ENCODE results near the gene TMEM150B.

Gene TMEM150B

GRCh38 chr19:55325172-55325571 is at the start of gene TMEM150B:
TMEM150B (minus strand) TSS chr19:55325341; CDS start chr19:55321036, 4,305 bp downstream.
- Histone ChIP-seq H3K4me1 (ENCODE audit: insufficient read depth, low read length) (0 out of 2 replicates have a peak, but pooled peaks cover 2% of the 10 kb centered on the region), H3K9ac (ENCODE audit: low read depth, low read length) (no peak within 1 kb of the TSS), H3K36me3 (ENCODE audit: insufficient read depth, low read length) (no peaks in the 10 kb centered on the region), H3K9me3 (ENCODE audit: control insufficient read depth, insufficient read depth, low read length) (no peaks in the 10 kb centered on the region)

DNA sequence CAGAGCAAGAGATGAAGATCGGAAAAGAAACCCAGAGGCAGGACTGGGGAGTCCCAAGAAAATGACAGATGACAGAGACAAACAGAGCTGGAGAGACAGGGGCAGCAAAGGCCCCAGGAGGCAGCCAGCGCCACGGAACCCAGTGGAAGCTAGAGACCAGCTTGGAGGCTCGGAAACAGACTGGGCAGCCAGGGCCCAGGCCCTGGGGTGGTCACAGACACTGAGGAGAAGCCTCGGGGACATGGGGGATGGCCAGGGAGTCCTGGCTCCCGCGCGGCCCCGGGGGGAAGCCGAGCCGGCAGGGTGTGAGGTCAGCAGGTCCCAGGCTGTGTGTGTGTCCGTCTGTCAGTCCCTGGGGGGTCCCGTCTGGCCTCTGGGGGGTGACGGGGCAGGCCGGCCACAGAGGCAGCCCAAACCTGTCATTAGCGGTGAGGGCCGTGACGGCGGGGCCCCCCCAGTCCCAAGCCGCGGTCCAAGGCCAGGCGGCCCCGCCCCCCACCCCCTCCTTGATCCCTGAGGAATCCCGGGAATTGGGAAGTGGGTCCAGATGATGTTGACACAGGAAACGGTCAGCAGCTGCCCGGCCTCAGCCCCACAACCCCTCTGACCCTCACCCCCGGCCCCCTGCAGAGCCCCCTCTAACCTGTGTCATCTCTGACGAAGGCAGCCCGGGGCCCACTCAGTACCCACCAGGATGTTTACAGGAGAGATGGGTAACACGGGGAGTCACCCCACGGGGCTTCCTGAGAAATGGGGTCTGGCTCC is 49.0 kb upstream of the TMEM150B start:
- Histone ChIP-seq H3K9ac (ENCODE audit: low read depth, low read length) (peak overlapping the region; percentile 35; the same call in 1 of the 2 replicates), H3K36me3 (ENCODE audit: insufficient read depth, low read length) (no peaks in the 10 kb centered on the region), H3K4me1 (ENCODE audit: insufficient read depth, low read length) (peaks cover 43% of the 10 kb centered on the region), H3K9me3 (ENCODE audit: control insufficient read depth, insufficient read depth, low read length) (no peaks in the 10 kb centered on the region)

DNA sequence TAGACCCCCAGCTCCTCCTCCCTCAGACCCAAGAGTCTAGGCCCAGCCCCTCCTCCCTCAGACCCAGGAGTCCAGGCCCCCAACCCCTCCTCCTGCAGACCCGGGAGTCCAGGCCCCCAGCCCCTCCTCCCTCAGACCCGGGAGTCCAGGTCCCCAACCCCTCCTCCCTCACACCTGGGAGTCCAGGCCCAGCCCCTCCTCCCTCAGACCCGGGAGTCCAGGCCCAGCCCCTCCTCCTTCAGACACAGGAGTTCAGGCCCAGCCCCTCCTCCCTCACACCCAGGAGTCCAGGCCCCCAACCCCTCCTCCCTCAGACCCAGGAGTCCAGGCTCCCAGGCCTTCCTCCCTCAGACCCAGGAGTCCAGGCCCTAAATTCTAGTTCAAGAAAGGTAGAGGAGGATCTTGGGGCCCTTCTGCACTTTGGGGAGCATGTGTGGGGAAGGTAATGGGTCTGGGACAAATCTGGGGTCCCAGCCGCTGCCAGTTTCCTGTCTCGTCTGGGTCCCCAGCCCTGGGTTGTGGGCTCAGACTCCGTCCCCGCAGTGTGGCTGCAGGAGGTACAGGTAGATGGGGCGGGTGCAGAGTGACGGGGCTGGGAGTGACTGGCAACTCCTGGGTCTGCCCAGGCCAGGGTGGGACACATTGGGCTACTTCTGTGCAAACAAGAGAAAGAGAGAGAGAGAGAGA is 48.3 kb upstream of the TMEM150B start:
- Histone ChIP-seq H3K4me1 (ENCODE audit: insufficient read depth, low read length) (peaks cover 42% of the 10 kb centered on the region), H3K36me3 (ENCODE audit: insufficient read depth, low read length) (no peaks in the 10 kb centered on the region), H3K9me3 (ENCODE audit: control insufficient read depth, insufficient read depth, low read length) (no peaks in the 10 kb centered on the region), H3K9ac (ENCODE audit: low read depth, low read length) (peak overlapping the region; percentile 35; the same call in 1 of the 2 replicates)

- no peaks in the 10 kb centered on the region for H3K9me3 ChIP-seq (ENCODE audit: control insufficient read depth, insufficient read depth, low read length)
- peaks cover 38% of the 10 kb centered on the region for H3K4me1 ChIP-seq (ENCODE audit: insufficient read depth, low read length)
- H3K9ac ChIP-seq (ENCODE audit: low read depth, low read length), result peak overlapping the region; percentile 25
- H3K36me3 ChIP-seq (ENCODE audit: insufficient read depth, low read length), result no peaks in the 10 kb centered on the region
Observed at GRCh38 chr19:55372316-55373081, 47.4 kb upstream of the TMEM150B start.

DNA sequence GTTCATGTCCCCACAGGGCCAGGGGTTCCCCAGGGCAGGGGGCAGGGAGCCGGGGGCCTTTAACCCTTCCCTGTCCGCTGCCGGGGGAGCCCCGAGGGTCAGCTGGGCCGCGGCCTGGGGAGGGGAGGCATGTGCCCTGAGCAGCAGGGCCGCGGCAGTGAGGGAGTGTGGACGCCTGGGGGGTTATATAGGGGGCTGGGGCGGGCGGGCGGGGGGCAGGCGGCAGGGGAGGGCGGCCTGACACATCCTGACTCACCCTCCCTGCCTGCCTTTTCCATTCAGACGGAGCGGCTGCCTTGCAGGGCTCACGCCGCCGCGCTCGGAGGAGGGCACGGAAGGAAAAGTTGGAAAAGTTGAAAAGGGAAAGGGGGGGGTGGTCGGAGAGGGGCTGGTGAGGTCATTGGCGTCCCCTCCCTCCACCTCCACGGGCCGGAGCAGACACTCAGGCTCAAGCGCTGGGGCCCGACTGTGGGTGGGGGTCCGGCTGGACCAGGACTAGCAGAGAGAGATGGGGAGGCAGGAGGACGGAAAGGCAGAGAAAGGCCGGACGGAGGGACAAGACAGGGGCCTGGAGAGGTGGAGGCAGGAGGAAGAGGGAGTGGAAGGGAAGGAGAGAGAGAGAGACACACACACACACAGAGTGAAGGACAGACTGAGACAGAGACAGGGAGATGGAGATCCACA is 45.3 kb upstream of the TMEM150B start, which contains the start of gene IL11:
TSS of gene IL11 (minus strand) at position 159 of the 684 bp plus-strand sequence. CDS start at position 6, 153 bp downstream.
- Histone ChIP-seq H3K36me3 (ENCODE audit: insufficient read depth, low read length) (no peaks in the 10 kb centered on the region), H3K4me1 (ENCODE audit: insufficient read depth, low read length) (peaks cover 21% of the 10 kb centered on the region), H3K9ac (ENCODE audit: low read depth, low read length) (peak within 1 kb of the TSS; percentile 68; the same call in 1 of the 2 replicates)

DNA sequence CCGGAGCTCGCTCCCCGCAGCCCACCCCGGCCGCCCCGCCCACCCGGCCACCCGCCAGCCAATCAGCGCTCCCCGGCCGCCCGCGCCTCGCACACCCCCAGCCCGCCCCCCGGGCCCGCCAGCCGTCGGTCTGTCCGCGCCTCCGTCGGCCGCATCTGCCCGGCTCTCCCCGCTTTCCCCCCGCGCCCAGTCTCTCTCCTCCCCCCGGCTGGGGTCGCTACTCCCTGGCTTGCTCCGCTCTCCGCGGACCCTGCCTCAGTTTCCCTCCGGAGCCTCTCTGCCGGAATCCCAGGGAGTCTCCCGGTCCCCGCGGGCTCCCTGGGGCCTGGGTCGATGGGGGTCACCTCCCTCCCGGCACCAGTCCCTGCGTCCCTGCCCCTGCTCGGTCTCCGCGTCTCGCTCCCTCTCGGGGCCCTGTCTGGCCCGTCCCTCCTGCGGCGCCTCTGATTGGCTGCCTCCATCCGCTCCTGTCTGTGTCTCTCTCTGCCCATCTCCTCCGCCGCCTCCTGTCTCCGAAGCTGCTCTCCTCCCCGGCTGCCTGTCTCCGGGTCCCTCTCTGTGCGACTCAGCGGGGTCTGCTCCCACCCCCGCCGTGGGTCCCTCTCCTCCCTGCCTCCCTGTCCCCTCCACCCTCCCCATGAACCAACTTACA is 44.6 kb upstream of the TMEM150B start:
- peaks cover 18% of the 10 kb centered on the region for H3K4me1 ChIP-seq (ENCODE audit: insufficient read depth, low read length)
- no peaks in the 10 kb centered on the region for H3K9me3 ChIP-seq (ENCODE audit: control insufficient read depth, insufficient read depth, low read length)
- H3K36me3 ChIP-seq (ENCODE audit: insufficient read depth, low read length), result no peaks in the 10 kb centered on the region
- peak overlapping the region; percentile 68; the same call in 1 of the 2 replicates for H3K9ac ChIP-seq (ENCODE audit: low read depth, low read length)

More for the DNA sequence above, 45.3 kb upstream of the TMEM150B start, which contains the start of gene IL11:
- no peaks in the 10 kb centered on the region for H3K9me3 ChIP-seq (ENCODE audit: control insufficient read depth, insufficient read depth, low read length)

DNA sequence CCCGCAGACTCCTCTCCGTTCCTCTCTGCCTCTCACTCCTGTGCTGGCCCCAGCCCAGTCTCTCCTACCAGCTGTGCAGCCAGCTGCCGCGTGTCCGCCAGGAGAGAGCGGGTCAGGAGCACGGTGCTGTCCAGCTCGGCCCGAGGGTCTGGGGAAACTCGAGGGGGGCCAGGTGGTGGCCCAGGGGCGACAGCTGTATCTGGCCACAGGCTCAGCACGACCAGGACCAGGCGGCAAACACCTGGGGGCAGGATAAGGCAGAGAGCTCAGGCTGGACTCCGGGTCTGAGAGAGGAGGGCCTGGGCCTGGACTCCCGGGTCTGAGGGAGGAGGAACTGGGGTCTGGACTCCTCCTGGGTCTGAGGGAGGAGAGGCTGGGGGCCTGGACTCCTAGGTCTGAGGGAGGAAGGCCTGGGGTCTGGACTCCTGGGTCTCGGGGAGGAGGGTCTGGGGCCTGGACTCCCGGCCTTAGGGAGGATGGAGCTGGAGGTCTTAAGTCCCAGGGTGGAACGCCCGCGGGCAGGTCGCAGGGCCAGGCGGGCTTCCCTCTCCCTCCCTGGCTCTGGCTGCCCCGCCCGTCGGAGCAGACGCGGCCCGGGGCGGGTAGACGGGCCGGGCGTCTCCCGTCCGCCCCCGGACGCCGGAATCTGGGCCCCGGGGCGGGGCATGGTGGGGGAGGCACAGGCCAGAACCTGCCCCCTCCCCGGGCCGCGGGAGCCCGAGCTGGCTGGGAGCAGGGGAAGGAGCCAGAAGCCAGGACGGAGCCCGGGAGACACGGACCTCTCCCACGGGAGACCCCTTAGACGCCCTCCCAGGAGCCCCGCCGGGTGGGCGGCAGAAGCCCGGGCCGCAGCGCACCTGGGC is 43.8 kb upstream of the TMEM150B start:
- H3K36me3 ChIP-seq (ENCODE audit: insufficient read depth, low read length), result no peaks in the 10 kb centered on the region
- peaks cover 18% of the 10 kb centered on the region for H3K4me1 ChIP-seq (ENCODE audit: insufficient read depth, low read length)
- H3K9ac ChIP-seq (ENCODE audit: low read depth, low read length), result peak overlapping the region; percentile 63
- H3K9me3 ChIP-seq (ENCODE audit: control insufficient read depth, insufficient read depth, low read length), result no peaks in the 10 kb centered on the region

DNA sequence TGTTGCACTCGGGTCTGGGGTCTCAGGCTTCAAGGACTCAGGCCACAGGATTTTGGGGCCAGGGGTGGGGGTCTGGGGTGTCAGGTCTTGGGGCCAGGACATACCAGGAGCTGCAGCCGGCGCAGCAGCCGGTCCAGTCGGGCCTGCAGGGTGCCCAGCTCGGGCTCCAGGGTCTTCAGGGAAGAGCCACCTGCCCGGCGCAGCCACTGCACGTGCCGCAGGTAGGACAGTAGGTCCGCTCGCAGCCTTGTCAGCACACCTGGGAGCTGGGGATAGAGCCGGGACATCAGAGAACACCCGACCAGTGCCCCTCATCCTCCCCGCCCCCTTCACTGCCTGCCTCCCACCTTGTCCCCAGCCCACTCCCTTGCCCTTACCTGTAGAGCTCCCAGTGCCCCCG is 43.0 kb upstream of the TMEM150B start:
- no peaks in the 10 kb centered on the region for H3K36me3 ChIP-seq (ENCODE audit: insufficient read depth, low read length)
- H3K4me1 ChIP-seq (ENCODE audit: insufficient read depth, low read length), result peaks cover 15% of the 10 kb centered on the region
- no peak overlapping the region for H3K9ac ChIP-seq (ENCODE audit: low read depth, low read length)
- H3K9me3 ChIP-seq (ENCODE audit: control insufficient read depth, insufficient read depth, low read length), result no peaks in the 10 kb centered on the region

DNA sequence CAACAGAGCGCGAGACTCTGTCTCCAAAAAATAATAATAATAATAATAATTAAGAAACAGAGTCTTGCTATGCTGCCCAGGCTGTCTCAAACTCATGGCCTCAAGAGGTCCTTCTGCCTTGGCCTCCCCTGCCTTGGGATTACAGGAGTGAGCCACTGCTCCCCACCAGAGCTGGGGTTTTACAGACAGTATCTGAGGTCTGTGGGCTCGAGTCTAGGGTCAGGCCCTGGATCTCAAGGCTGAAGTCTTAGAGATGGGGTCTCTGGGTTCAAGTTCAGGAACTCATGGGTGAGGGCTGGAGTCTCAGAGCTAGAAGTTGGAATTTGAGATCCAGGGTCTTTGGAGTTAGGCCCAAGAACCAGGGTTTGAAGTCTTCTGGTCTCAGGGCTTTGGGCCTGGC is 41.6 kb upstream of the TMEM150B start:
- Histone ChIP-seq H3K9ac (ENCODE audit: low read depth, low read length) (no peak overlapping the region), H3K36me3 (ENCODE audit: insufficient read depth, low read length) (no peaks in the 10 kb centered on the region), H3K4me1 (ENCODE audit: insufficient read depth, low read length) (peaks cover 13% of the 10 kb centered on the region), H3K9me3 (ENCODE audit: control insufficient read depth, insufficient read depth, low read length) (no peaks in the 10 kb centered on the region)

DNA sequence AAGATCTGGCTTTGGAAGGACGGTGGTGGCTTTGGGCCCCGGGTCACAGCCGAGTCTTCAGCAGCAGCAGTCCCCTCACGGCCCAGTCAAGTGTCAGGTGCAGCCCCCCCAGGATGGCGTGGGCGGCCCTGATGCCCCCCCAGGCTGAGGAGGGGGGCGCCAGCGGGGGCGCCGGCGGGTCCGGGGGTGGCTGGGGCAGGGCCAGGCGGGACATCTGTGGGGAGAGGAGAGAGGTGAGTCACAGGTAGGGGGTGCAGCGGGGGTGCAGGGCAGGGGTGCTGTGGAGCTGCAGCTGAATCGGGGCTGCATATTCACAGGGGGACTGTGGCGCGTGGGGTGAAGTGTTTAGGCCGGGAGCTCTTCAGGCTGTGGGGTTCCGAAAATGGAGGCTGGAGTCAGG is 40.8 kb upstream of the TMEM150B start:
- H3K36me3 ChIP-seq (ENCODE audit: insufficient read depth, low read length), result no peaks in the 10 kb centered on the region
- H3K9me3 ChIP-seq (ENCODE audit: control insufficient read depth, insufficient read depth, low read length), result no peaks in the 10 kb centered on the region
- no peak overlapping the region for H3K9ac ChIP-seq (ENCODE audit: low read depth, low read length)
- peaks cover 12% of the 10 kb centered on the region; the same call in 1 of the 2 replicates for H3K4me1 ChIP-seq (ENCODE audit: insufficient read depth, low read length)

DNA sequence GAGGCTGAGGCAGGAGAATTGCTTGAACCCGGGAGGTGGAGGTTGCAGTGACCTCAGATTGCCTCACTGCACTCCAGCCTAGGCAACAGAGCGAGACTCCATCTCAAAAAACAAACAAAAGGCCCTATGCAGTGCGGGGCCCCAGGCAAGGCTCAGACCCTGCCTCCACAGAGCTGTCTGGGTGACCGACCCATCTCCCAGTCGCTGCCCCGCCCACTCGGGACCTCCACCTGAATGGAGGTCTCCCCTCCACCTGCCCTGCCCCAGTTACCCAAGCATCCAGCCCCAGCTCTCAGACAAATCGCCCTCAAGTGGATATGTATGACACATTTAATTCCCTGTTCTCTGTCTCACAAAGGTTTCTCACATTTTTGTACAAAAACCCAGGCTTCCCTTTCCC is 40.1 kb upstream of the TMEM150B start:
- no peaks in the 10 kb centered on the region for H3K9me3 ChIP-seq (ENCODE audit: control insufficient read depth, insufficient read depth, low read length)
- H3K4me1 ChIP-seq (ENCODE audit: insufficient read depth, low read length), result peaks cover 12% of the 10 kb centered on the region; the same call in 1 of the 2 replicates
- H3K9ac ChIP-seq (ENCODE audit: low read depth, low read length), result no peak overlapping the region
- no peaks in the 10 kb centered on the region for H3K36me3 ChIP-seq (ENCODE audit: insufficient read depth, low read length)

- no peaks in the 10 kb centered on the region for H3K9me3 ChIP-seq (ENCODE audit: control insufficient read depth, insufficient read depth, low read length)
- H3K9ac ChIP-seq (ENCODE audit: low read depth, low read length), result no peak within 1 kb of the TSS
- no peaks in the 10 kb centered on the region for H3K36me3 ChIP-seq (ENCODE audit: insufficient read depth, low read length)
- H3K4me1 ChIP-seq (ENCODE audit: insufficient read depth, low read length), result peaks cover 12% of the 10 kb centered on the region; the same call in 1 of the 2 replicates
Observed at GRCh38 chr19:55362990-55363716, 38.0 kb upstream of the TMEM150B start, which contains the start of gene GARIN5B. GARIN5B (minus strand) TSS chr19:55363260; CDS start chr19:55363066, 194 bp downstream.
